ENCODE measurements around the gene RBM19. TPM values are rescaled to one million over a fixed set of nuclear protein-coding genes. Genes with fewer than 3 reads are reported as not detected.

The RBM19 gene
- total RNA-seq, 1 donor from 2014 or later = 30.4 TPM

GRCh38 chr12:113860059-113860820 lies 105.9 kb downstream of the RBM19 start:
- DNase-seq (ENCODE audit: low spot score) = no peak

- DNase-seq (ENCODE audit: low spot score) = no peak
These were observed 107.2 kb downstream of the RBM19 start for GRCh38 chr12:113858841-113859386.

- no peak for DNase-seq (ENCODE audit: low spot score)
These were observed 108.8 kb downstream of the RBM19 start for GRCh38 chr12:113857371-113857770.

- no peak for DNase-seq (ENCODE audit: low spot score)
These were observed 110.1 kb downstream of the RBM19 start for GRCh38 chr12:113855998-113856397.

GRCh38 chr12:113854385-113855142 lies 111.6 kb downstream of the RBM19 start:
- no peak for DNase-seq (ENCODE audit: low spot score)

GRCh38 chr12:113853491-113853890 lies 112.6 kb downstream of the RBM19 start:
- no peak for DNase-seq (ENCODE audit: low spot score)

- no peak for DNase-seq (ENCODE audit: low spot score)
These were observed 113.2 kb downstream of the RBM19 start for GRCh38 chr12:113852695-113853490.

- no peak for DNase-seq (ENCODE audit: low spot score)
These were observed 113.9 kb downstream of the RBM19 start for GRCh38 chr12:113852264-113852663.

GRCh38 chr12:113850309-113851056 lies 115.6 kb downstream of the RBM19 start:
- no peak for DNase-seq (ENCODE audit: low spot score)

- no peak for DNase-seq (ENCODE audit: low spot score)
These were observed 118.3 kb downstream of the RBM19 start for GRCh38 chr12:113847856-113848255.

- no peak for DNase-seq (ENCODE audit: low spot score)
These were observed 119.0 kb downstream of the RBM19 start for GRCh38 chr12:113846883-113847755.

- no peak for DNase-seq (ENCODE audit: low spot score)
These were observed 120.0 kb downstream of the RBM19 start for GRCh38 chr12:113845900-113846674.

- no peak for DNase-seq (ENCODE audit: low spot score)
These were observed 121.5 kb downstream of the RBM19 start for GRCh38 chr12:113844495-113845210.

- DNase-seq (ENCODE audit: low spot score) = no peak
These were observed 123.4 kb downstream of the RBM19 start for GRCh38 chr12:113842699-113843098.

GRCh38 chr12:113841786-113842185 lies 124.3 kb downstream of the RBM19 start:
- DNase-seq (ENCODE audit: low spot score) = no peak

GRCh38 chr12:113840401-113841042 lies 125.6 kb downstream of the RBM19 start:
- no peak for DNase-seq (ENCODE audit: low spot score)

GRCh38 chr12:113838896-113839295 lies 127.2 kb downstream of the RBM19 start:
- no peak for DNase-seq (ENCODE audit: low spot score)
